Left ventricle myocardium superior (tissue), 1 donor: ENCODE data around the gene BTBD6. TPM values are rescaled to one million over a fixed set of nuclear protein-coding genes. Genes with fewer than 3 reads are reported as not detected.

Experiments
- ATAC-seq: fragments of 200-7000 bp; cut with Tn5 transposase; one replicate; pipeline ENCODE4 v1.9.1; 2020; ENCODE audit warnings: mild to moderate bottlenecking, moderate library complexity
- DNase-seq: peaks from one replicate; pipeline ENCODE4 v3.0.0-alpha.2; 2020
- intact Hi-C: fragments of 100-400 bp; cut with micrococcal nuclease; formaldehyde crosslinking; loops from one replicate; pipeline ENCODE4 v1.11.0; 2022
- total RNA-seq: library from RNA; stranded (reverse); fragmentation: NEBNext Ultra II Directional; extraction: Animal tissue kit (Norgen Biotek cat#: 25700); gene quantifications from one replicate; pipeline ENCODE4 v1.2.1, GENCODE V29; 2021
- donor health status: DM: no; HTN: yes; CAD: no; lungs with severe emphysema.

The BTBD6 gene
- total RNA-seq, 1 donor from 2014 or later = 51.6 TPM

- ATAC-seq (no peak), DNase-seq (peak; percentile 10)
- intact Hi-C loops = no loop called here
Measured at GRCh38 chr14:105224845-105225570, 23.3 kb upstream of the BTBD6 start.

GRCh38 chr14:105226198-105226597 is 22.1 kb upstream of the BTBD6 start:
- DNase-seq (no peak), ATAC-seq (no peak)
- intact Hi-C loops = no loop called here

DNA sequence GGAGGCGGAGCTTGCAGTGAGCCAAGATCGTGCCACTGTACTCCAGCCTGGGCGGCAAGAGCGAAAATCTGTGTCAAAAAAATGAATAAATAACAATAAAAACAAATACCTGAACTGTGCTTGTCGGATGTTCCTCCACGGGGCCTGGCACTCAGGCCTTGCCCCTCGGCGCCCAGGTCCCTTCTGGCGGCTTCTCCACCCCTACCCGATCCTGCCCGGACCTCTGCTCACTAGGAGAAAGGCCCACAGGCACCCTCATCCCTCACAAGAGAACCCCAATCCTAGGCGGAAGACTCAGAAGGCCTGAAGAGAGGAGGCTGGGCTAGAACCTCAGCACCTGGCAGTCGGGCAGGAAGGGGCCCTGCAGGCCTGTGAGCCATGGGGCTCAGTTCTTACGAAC is 21.0 kb upstream of the BTBD6 start:
- no peak for DNase-seq
- intact Hi-C loops = no loop called here
- ATAC-seq = no peak

DNA sequence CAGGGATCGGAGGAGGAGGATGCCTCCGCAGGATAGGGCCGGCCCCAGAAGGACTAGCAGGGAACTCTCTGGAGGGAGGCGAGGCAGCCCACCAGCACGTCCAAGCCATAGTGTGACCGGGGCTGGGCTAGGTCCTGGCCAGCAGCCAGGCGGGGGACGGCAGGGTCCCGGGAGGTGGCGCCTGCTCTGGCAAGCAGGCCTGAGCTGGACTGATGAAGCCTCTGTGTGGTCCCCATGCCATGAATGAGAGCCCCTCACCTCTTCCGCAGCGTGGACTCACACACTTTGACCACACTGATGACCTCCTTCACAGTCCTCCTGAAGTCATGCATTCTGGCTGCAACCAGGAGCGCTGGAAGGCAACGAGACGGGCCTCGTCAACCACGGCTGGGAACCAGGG is 19.8 kb upstream of the BTBD6 start:
- ATAC-seq = peak; percentile 25
- intact Hi-C loops = no loop called here
- DNase-seq = no peak

DNA sequence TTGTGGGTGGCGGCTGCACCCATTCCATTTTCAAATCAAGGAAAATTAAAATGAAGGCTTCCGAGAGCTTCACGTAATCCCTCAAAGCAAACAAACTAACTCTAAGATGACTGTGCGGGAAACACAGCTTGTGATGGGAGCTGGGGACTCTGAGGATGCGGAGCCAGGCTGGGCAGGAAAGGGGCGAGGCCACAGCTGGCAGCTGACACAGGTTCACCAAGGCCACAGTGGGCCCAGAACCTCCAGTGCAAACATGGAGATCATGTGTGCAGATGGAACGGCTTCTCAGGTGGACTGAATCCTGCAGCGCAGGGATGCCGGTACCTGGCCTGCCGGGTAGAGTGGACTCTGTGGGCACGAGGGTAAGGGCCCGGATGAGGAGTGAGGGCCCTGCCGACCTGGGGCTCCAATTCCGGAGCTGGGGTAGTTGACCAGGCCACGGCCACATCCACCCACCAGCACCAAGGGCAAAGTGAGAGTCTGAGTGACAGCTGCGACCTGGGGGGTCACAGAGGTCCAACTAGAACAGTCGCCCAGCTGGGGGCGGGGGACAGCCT is 19.2 kb upstream of the BTBD6 start:
- intact Hi-C loops = no loop called here

DNA sequence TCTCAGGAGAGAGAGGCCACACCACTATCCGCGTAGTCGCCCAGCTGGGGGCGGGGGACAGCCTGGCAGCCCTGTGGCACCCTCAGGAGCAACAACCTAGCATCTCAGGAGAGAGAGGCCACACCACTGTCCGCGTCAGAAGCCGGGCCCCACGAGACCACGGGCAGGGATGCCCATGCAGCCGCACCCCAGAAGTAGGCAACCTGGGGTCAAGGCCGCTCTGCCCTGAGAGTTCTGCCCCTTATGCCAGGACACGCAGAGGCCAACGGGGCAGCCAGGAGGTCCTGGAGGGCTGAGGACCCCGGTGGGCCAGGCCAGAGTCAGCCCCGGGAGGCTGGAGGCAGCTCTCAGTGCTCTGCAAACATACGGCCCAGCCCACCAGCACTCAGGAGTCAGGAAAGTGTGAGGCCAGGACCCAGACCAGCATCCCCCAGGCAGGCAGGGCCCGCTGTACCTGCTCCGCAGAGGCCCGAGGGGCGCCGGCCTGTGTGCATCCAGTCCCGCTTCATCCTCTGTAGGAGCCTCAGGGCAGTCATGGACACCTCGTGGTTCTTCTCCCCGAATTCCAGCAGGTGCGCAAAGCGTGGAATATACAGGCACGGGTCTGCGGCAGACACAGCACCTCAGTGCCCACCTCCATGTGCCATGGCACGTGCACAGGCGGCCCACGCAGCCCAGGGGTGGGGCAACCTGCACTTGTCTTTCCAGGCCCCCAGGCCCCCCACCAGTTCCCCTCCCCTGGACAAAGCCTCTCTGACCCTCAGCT is 7.3 kb upstream of the BTBD6 start:
- intact Hi-C loops = no loop called here
- peak; percentile 18 for DNase-seq
- no peak for ATAC-seq

More for the DNA sequence above, 19.2 kb upstream of the BTBD6 start:
- DNase-seq (no peak), ATAC-seq (no peak)

DNA sequence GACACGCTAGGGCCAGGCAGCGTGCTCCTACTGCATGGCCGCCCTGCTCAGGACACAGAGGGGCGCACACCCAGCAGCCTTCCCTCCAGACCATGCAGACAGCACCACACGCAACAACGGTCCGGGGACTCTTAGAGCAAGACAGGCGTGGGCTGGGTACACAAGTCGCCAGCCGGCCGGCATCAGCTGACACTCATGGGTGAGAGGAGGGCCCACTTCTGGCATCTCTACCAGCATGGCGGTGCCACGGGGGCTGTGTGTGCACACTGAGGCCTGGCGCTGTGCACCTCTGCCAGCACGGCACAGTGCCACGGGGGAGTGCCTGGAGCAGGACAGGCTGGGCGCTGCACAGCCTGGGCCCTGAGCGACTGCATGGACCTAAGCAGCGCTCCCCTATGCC is 6.7 kb upstream of the BTBD6 start:
- intact Hi-C loops = no loop called here
- ATAC-seq (no peak), DNase-seq (no peak)

- DNase-seq (no peak), ATAC-seq (no peak)
- intact Hi-C loops = no loop called here
Measured at GRCh38 chr14:105244334-105244733, 4.0 kb upstream of the BTBD6 start.

GRCh38 chr14:105247026-105247425 is 1.3 kb upstream of the BTBD6 start:
- intact Hi-C loops = no loop called here
- DNase-seq (no peak), ATAC-seq (no peak)

- intact Hi-C loops = no loop called here
- ATAC-seq (peak; percentile 20), DNase-seq (peak; percentile 45)
Measured at GRCh38 chr14:105247715-105248367, 492 bp upstream of the BTBD6 start.

DNA sequence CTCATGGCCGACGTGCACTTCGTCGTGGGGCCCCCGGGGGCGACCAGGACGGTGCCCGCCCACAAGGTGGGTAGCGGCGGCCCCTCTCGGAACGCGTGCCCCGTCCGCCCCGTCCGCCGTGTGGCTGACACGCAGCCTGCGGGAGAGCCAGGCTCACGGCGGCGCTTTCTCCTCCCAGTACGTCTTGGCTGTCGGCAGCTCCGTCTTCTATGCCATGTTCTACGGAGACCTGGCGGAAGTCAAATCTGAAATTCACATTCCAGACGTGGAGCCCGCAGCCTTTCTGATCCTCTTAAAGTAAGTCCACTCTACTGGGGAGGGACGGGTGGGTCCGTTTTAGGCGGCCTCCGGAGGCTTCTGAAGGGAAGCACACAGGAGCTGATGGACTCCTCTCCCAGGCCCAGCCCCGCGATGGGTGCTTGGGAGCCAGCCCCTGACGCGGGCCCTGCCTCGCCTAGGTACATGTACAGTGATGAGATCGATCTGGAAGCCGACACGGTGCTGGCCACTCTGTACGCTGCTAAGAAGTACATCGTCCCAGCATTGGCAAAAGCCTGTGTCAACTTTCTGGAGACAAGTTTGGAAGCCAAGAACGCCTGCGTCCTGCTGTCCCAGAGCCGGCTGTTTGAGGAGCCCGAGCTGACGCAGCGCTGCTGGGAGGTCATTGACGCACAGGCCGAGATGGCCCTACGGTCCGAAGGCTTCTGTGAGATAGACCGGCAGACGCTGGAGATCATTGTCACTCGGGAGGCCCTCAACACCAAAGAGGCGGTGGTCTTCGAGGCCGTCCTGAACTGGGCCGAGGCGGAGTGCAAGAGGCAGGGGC is 1.1 kb downstream of the BTBD6 start:
- intact Hi-C loops = no loop called here
- DNase-seq (no peak), ATAC-seq (peak; percentile 1)

- DNase-seq (no peak), ATAC-seq (no peak)
- intact Hi-C loops = no loop called here
Measured at GRCh38 chr14:105250008-105250366, 1.7 kb downstream of the BTBD6 start.

- DNase-seq = no peak
- intact Hi-C loops = no loop called here
- ATAC-seq = no peak
Measured at GRCh38 chr14:105250986-105251385, 2.7 kb downstream of the BTBD6 start.

GRCh38 chr14:105251920-105252319 is 3.6 kb downstream of the BTBD6 start:
- DNase-seq = no peak
- intact Hi-C loops = no loop called here
- no peak for ATAC-seq

- DNase-seq = no peak
- no peak for ATAC-seq
- intact Hi-C loops = no loop called here
Measured at GRCh38 chr14:105252552-105253328, 4.4 kb downstream of the BTBD6 start.

GRCh38 chr14:105253329-105253682 is 5.0 kb downstream of the BTBD6 start:
- no peak for DNase-seq
- no peak for ATAC-seq
- intact Hi-C loops = no loop called here

GRCh38 chr14:105255021-105255507 is 6.7 kb downstream of the BTBD6 start:
- DNase-seq = peak; percentile 73

DNA sequence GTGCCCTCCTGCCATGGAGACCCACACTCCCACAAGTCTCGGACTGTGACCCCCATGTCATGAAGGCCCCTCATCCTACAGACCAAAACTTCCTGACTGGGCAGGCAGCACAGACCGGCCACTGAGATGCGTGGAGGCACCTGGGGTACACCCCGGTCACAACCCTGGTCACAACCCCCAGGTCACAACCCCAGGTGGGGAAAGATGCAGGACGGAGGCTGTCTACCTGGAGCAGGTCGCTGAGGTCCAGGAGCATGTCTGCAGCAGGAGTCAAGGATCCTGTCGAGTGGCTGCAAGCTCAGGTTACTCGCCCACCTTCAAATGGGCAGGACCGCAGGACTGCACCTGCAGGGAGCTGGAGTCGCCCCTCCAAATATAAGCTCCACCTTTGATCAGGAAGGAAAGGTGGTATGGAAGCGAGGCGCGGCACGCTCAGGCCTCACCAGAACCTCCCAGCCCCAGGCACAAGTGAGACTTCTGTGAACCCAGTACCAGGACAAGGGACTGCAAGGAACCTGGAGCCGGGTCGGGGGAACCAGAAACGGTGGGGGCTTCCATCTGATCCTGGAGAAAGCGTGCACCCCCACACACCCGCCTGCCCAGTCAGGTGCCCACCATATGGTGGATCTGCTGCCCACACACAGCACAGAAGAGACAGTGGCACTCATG is 8.1 kb downstream of the BTBD6 start:
- intact Hi-C loops = no loop called here
- ATAC-seq (no peak), DNase-seq (no peak)

More at GRCh38 chr14:105255021-105255507, 6.7 kb downstream of the BTBD6 start:
- peak; percentile 87 for ATAC-seq
- intact Hi-C loops = no loop called here
